Left kidney (tissue), 8 donors: Measurements from ENCODE around the gene RUFY2. TPM values are rescaled to one million over a fixed set of nuclear protein-coding genes. Genes with fewer than 3 reads are reported as not detected.
"Not testable (repeated sequence)": the region's sequence is repeated elsewhere in the genome, so short reads cannot be mapped to it uniquely, and the experiment has no call there.

Source experiments
- DNase-seq: peaks from one replicate; pipeline ENCODE4 v3.0.0-alpha.2; 2013
- long read RNA-seq, 8 donors: transcript quantifications; one replicate each; lab custom pipeline, GENCODE V29; 2026
- polyA plus RNA-seq: library from polyadenylated mRNA; unstranded; fragments of 120-200 nt; gene quantifications from one replicate; pipeline ENCODE4 v1.2.1, GENCODE V29; 2013; ENCODE audit not compliant: insufficient read length

The RUFY2 gene
- 43.0 TPM for polyA plus RNA-seq
- long read RNA-seq, donor 1: 0 reads
- long read RNA-seq, donor 2, partial matches to known transcripts: 0 of 4 reads
- long read RNA-seq, donor 2, other reads (novel, unspliced or antisense): 0 of 4 reads
- long read RNA-seq, donor 3, partial matches to known transcripts: 0 of 1 reads
- long read RNA-seq, donor 3, other reads (novel, unspliced or antisense): 0 of 1 reads
- long read RNA-seq, donor 4, partial matches to known transcripts: 0 of 1 reads
- long read RNA-seq, donor 4, other reads (novel, unspliced or antisense): 0 of 1 reads
- long read RNA-seq, donor 5: 0 reads
- long read RNA-seq, donor 6, partial matches to known transcripts: 0 of 2 reads
- long read RNA-seq, donor 6, other reads (novel, unspliced or antisense): 0 of 2 reads
- long read RNA-seq, donor 7, partial matches to known transcripts: 0 of 5 reads
- long read RNA-seq, donor 7, other reads (novel, unspliced or antisense): 0 of 5 reads
- long read RNA-seq, donor 8, partial matches to known transcripts: 102 of 127 reads
- long read RNA-seq, donor 8, other reads (novel, unspliced or antisense): 24 of 127 reads

GRCh38 chr10:68406815-68407548 is at the start of gene RUFY2:
Gene RUFY2 (minus strand): TSS chr10:68407277. CDS start chr10:68407189, 88 bp downstream.
- DNase-seq: peak; percentile 84

GRCh38 chr10:68449698-68450097 is 42.6 kb upstream of the RUFY2 start:
- not testable (repeated sequence) for DNase-seq

GRCh38 chr10:68446179-68446578 is 39.1 kb upstream of the RUFY2 start:
- no peak for DNase-seq

- DNase-seq: no peak
These were observed 35.9 kb upstream of the RUFY2 start for GRCh38 chr10:68442971-68443370.

GRCh38 chr10:68440898-68441297 is 33.8 kb upstream of the RUFY2 start:
- DNase-seq: no peak

GRCh38 chr10:68435803-68436202 is 28.7 kb upstream of the RUFY2 start:
- DNase-seq: no peak

GRCh38 chr10:68434657-68435056 is 27.6 kb upstream of the RUFY2 start:
- no peak for DNase-seq

- no peak for DNase-seq
These were observed 21.5 kb upstream of the RUFY2 start for GRCh38 chr10:68428396-68429104.

GRCh38 chr10:68424454-68425014 is 17.5 kb upstream of the RUFY2 start:
- DNase-seq: no peak

- DNase-seq: no peak
These were observed 16.4 kb upstream of the RUFY2 start for GRCh38 chr10:68423522-68423921.

GRCh38 chr10:68419376-68419775 is 12.3 kb upstream of the RUFY2 start:
- no peak for DNase-seq

- DNase-seq: no peak
These were observed 1.9 kb upstream of the RUFY2 start for GRCh38 chr10:68408898-68409518.

- DNase-seq: peak; percentile 63
These were observed 814 bp downstream of the RUFY2 start for GRCh38 chr10:68406111-68406814.

- no peak for DNase-seq
These were observed 3.4 kb downstream of the RUFY2 start for GRCh38 chr10:68403701-68404100.

- DNase-seq: no peak
These were observed 4.8 kb downstream of the RUFY2 start for GRCh38 chr10:68402276-68402675.

- DNase-seq: no peak
These were observed 10.1 kb downstream of the RUFY2 start for GRCh38 chr10:68397005-68397404.

- DNase-seq: no peak
These were observed 21.3 kb downstream of the RUFY2 start for GRCh38 chr10:68385740-68386139.

GRCh38 chr10:68371604-68372003 is 35.5 kb downstream of the RUFY2 start:
- no peak for DNase-seq

- DNase-seq: no peak
These were observed 40.0 kb downstream of the RUFY2 start for GRCh38 chr10:68367121-68367520.

- no peak for DNase-seq
These were observed 40.5 kb downstream of the RUFY2 start for GRCh38 chr10:68366600-68366999.

GRCh38 chr10:68365611-68366010 is 41.5 kb downstream of the RUFY2 start:
- DNase-seq: no peak
